GM12878 (cell line): ENCODE measurements around the gene CRYAA.
"Not testable (repeated sequence)": the region's sequence is repeated elsewhere in the genome, so short reads cannot be mapped to it uniquely, and the experiment has no call there.

Source experiments
- CEBPB ChIP-seq, 2 experiments: fragments of 150-350 bp in 1 of 2; IDR thresholded peaks; 2 replicates each; pipeline ENCODE4 v1.6.1; 2012 to 2014; ENCODE audit warnings: low read depth in 2 of 2, low read length in 2 of 2, borderline replicate concordance in 1 of 2, inconsistent platforms in 1 of 2
- CHD1 ChIP-seq: IDR thresholded peaks from 2 replicates; pipeline ENCODE4 v1.6.1; 2012; ENCODE audit warnings: low read depth, low read length, improper control_type of control experiment
- MAX ChIP-seq: IDR thresholded peaks from 2 replicates; pipeline ENCODE4 v1.6.1; 2012; ENCODE audit warnings: low read depth, low read length, improper control_type of control experiment
- POLR2A ChIP-seq: IDR thresholded peaks from 2 replicates; pipeline ENCODE4 v1.6.1; 2011; ENCODE audit warnings: low read depth, mild to moderate bottlenecking, low read length
- POU2F2 ChIP-seq: IDR thresholded peaks from 3 replicates; pipeline ENCODE4 v1.6.1; 2011; ENCODE audit warnings: low read depth, mild to moderate bottlenecking, low read length, borderline replicate concordance
- ZSCAN29 ChIP-seq: fragments of 450-650 bp; IDR thresholded peaks from 2 replicates; pipeline ENCODE4 v1.6.1; 2017; ENCODE audit warnings: mild to moderate bottlenecking, moderate library complexity
- TF ChIP-seq, protein P1 (sequence below): fragments of 450-650 bp; IDR thresholded peaks from 2 replicates; pipeline ENCODE4 v1.6.1; 2018; ENCODE audit warnings: mild to moderate bottlenecking, low read depth, moderate library complexity; ENCODE audit not compliant: partially characterized antibody
- TF ChIP-seq, protein P2 (sequence below), 3 experiments: IDR thresholded peaks in 2 of 3; conservative IDR thresholded peaks in 1 of 3; 2 replicates each; pipeline ENCODE4 v1.5.1; 2011; ENCODE audit warnings: low read depth in 3 of 3, low read length in 3 of 3, mild to moderate bottlenecking in 3 of 3, control low read depth in 2 of 3, moderate library complexity in 2 of 3, inconsistent platforms in 1 of 3, mixed read lengths in 1 of 3; ENCODE audit not compliant: control insufficient read depth in 2 of 3, insufficient read depth in 1 of 3; ENCODE audit errors: extremely low read depth in 1 of 3

DNA sequence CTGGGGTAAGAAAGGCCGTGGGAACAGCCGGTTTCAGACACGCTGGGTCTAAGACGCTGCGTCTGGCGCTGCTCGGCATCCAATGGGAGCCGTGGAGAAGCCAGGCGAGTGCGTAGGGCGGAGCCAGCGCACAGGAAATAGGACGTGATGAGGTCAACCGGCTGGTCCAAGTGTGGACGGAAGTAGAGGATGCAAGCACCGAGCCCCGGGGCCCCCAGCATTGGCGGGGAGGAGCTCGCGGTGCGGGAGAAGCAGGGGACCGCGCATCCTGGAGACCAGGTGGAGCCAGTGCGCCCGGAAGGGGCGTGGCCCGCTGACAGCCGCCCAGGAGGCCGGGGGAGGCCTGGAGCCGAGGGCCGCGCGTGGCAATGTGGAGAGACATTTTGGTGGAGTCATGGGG lies 15.2 kb upstream of the CRYAA start:
- TF ChIP-seq CHD1; CEBPB (IDR thresholded peaks at IDR 0.05; ENCODE audit: borderline replicate concordance in 1 of 2, low read depth in 2 of 2, low read length in 2 of 2); POLR2A; POU2F2; ZSCAN29; MAX: not testable (repeated sequence)
- TF ChIP-seq, protein P1, sequence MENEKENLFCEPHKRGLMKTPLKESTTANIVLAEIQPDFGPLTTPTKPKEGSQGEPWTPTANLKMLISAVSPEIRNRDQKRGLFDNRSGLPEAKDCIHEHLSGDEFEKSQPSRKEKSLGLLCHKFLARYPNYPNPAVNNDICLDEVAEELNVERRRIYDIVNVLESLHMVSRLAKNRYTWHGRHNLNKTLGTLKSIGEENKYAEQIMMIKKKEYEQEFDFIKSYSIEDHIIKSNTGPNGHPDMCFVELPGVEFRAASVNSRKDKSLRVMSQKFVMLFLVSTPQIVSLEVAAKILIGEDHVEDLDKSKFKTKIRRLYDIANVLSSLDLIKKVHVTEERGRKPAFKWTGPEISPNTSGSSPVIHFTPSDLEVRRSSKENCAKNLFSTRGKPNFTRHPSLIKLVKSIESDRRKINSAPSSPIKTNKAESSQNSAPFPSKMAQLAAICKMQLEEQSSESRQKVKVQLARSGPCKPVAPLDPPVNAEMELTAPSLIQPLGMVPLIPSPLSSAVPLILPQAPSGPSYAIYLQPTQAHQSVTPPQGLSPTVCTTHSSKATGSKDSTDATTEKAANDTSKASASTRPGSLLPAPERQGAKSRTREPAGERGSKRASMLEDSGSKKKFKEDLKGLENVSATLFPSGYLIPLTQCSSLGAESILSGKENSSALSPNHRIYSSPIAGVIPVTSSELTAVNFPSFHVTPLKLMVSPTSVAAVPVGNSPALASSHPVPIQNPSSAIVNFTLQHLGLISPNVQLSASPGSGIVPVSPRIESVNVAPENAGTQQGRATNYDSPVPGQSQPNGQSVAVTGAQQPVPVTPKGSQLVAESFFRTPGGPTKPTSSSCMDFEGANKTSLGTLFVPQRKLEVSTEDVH: not testable (repeated sequence)
- TF ChIP-seq, protein P2, sequence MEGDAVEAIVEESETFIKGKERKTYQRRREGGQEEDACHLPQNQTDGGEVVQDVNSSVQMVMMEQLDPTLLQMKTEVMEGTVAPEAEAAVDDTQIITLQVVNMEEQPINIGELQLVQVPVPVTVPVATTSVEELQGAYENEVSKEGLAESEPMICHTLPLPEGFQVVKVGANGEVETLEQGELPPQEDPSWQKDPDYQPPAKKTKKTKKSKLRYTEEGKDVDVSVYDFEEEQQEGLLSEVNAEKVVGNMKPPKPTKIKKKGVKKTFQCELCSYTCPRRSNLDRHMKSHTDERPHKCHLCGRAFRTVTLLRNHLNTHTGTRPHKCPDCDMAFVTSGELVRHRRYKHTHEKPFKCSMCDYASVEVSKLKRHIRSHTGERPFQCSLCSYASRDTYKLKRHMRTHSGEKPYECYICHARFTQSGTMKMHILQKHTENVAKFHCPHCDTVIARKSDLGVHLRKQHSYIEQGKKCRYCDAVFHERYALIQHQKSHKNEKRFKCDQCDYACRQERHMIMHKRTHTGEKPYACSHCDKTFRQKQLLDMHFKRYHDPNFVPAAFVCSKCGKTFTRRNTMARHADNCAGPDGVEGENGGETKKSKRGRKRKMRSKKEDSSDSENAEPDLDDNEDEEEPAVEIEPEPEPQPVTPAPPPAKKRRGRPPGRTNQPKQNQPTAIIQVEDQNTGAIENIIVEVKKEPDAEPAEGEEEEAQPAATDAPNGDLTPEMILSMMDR (IDR thresholded peaks at IDR 0.05 in 2 of 3, conservative IDR thresholded peaks at IDR 0.05 in 1 of 3; ENCODE audit: control insufficient read depth in 2 of 3, extremely low read depth in 1 of 3, insufficient read depth in 1 of 3, low read depth in 3 of 3, low read length in 3 of 3): not testable (repeated sequence)
